Measurements from ENCODE around the gene SYT8. TPM values are rescaled to one million over a fixed set of nuclear protein-coding genes. Genes with fewer than 3 reads are reported as not detected.

Gene SYT8
- total RNA-seq, 1 experiment from 2014 or later, result 308 TPM

GRCh38 chr11:1837171-1838076 lies 2.6 kb downstream of the SYT8 start:
- Mint-ChIP-seq H3K27ac (ENCODE audit: low read depth, unreplicated experiment) (no peak overlapping the region), H3K4me1 (ENCODE audit: insufficient read depth, unreplicated experiment) (peaks cover 21% of the 10 kb centered on the region), H3K9me3 (ENCODE audit: unreplicated experiment) (no peaks in the 10 kb centered on the region), H3K36me3 (ENCODE audit: insufficient read depth, unreplicated experiment) (peaks cover 48% of the 10 kb centered on the region), H3K27me3 (ENCODE audit: insufficient read depth, unreplicated experiment) (no peaks in the 10 kb centered on the region), H3K4me3 (ENCODE audit: unreplicated experiment) (peak overlapping the region; percentile 78)
- CTCF ChIA-PET, result interaction anchor here (0.5 to 5.7 kb wide), 10 partner anchors 11 to 185 kb away, joined by 3 to 42 read pairs (median 4); partner anchors contain the start of gene IFITM10
- TF ChIP-seq CTCF (IDR thresholded peaks at IDR 0.05; ENCODE audit: unreplicated experiment), result peak; percentile 94
- DNase-seq (ENCODE audit: unreplicated experiment), result peak; percentile 65
- no TSS peak for BruUV-seq (replicated peaks)
- intact Hi-C loops (cut with micrococcal nuclease), result loop anchor here (1.0 to 10.0 kb wide), 4 partner anchors 40 to 313 kb away; no protein-coding TSS in a partner anchor
- POLR2A ChIA-PET, result interaction anchor here (0.7 to 7.8 kb wide), 8 partner anchors 8 to 143 kb away, joined by 3 to 115 read pairs (median 4); partner anchors contain the start of genes CTSD and IFITM10

- H3K27me3 Mint-ChIP-seq (ENCODE audit: insufficient read depth, unreplicated experiment), result no peaks in the 10 kb centered on the region
- BruUV-seq (replicated peaks), result no TSS peak
- intact Hi-C loops (cut with micrococcal nuclease), result loop anchor here (5.0 to 10.0 kb wide), 2 partner anchors 39 to 283 kb away; no protein-coding TSS in a partner anchor
These were observed 3.3 kb downstream of the SYT8 start for GRCh38 chr11:1838077-1838425.

GRCh38 chr11:1838426-1839144 lies 3.8 kb downstream of the SYT8 start, which contains the start of gene TNNI2:
TSS of gene TNNI2 (plus strand) at chr11:1838981. CDS start at chr11:1839697, 716 bp downstream.
- H3K4me1 Mint-ChIP-seq (ENCODE audit: insufficient read depth, unreplicated experiment), result peaks cover 25% of the 10 kb centered on the region
- H3K9me3 Mint-ChIP-seq (ENCODE audit: unreplicated experiment), result no peaks in the 10 kb centered on the region
- H3K36me3 Mint-ChIP-seq (ENCODE audit: insufficient read depth, unreplicated experiment), result peaks cover 49% of the 10 kb centered on the region
- peak within 1 kb of the TSS; percentile 78 for H3K4me3 Mint-ChIP-seq (ENCODE audit: unreplicated experiment)
- CTCF ChIA-PET, result interaction anchor here (0.6 to 0.7 kb wide), 2 partner anchors 178 to 1128 kb away, joined by 3 read pairs; no protein-coding TSS in a partner anchor
- intact Hi-C loops (cut with micrococcal nuclease), result loop anchor here (5.0 to 10.0 kb wide), 2 partner anchors 39 to 284 kb away; no protein-coding TSS in a partner anchor
- no peak for DNase-seq (ENCODE audit: unreplicated experiment)
- BruUV-seq (replicated peaks), result no TSS peak
- POLR2A ChIA-PET, result interaction anchor here (0.5 to 1.4 kb wide), 4 partner anchors 8 to 995 kb away, joined by 3 to 4 read pairs (median 3); no protein-coding TSS in a partner anchor
- no peak within 1 kb of the TSS for H3K27ac Mint-ChIP-seq (ENCODE audit: low read depth, unreplicated experiment)
- no peak for TF ChIP-seq CTCF (IDR thresholded peaks at IDR 0.05; ENCODE audit: unreplicated experiment)
- no peaks in the 10 kb centered on the region for H3K27me3 Mint-ChIP-seq (ENCODE audit: insufficient read depth, unreplicated experiment)

More at GRCh38 chr11:1838077-1838425, 3.3 kb downstream of the SYT8 start:
- peaks cover 24% of the 10 kb centered on the region for H3K4me1 Mint-ChIP-seq (ENCODE audit: insufficient read depth, unreplicated experiment)
- no peak overlapping the region for H3K27ac Mint-ChIP-seq (ENCODE audit: low read depth, unreplicated experiment)
- H3K4me3 Mint-ChIP-seq (ENCODE audit: unreplicated experiment), result peak overlapping the region; percentile 78
- CTCF ChIA-PET, result interaction anchor here (0.7 kb wide), 1 partner anchor 1127 kb away, joined by 3 read pairs; no protein-coding TSS in a partner anchor
- peaks cover 48% of the 10 kb centered on the region for H3K36me3 Mint-ChIP-seq (ENCODE audit: insufficient read depth, unreplicated experiment)
- DNase-seq (ENCODE audit: unreplicated experiment), result no peak
- no peaks in the 10 kb centered on the region for H3K9me3 Mint-ChIP-seq (ENCODE audit: unreplicated experiment)
- POLR2A ChIA-PET, result interaction anchor here (1.0 to 1.4 kb wide), 2 partner anchors 8 to 75 kb away, joined by 3 to 4 read pairs; no protein-coding TSS in a partner anchor
- TF ChIP-seq CTCF (IDR thresholded peaks at IDR 0.05; ENCODE audit: unreplicated experiment), result no peak

Data from MCF 10A (cell line).